Lower leg skin (tissue), 4 donors: ENCODE data around the gene CAP2. TPM values are rescaled to one million over a fixed set of nuclear protein-coding genes. Genes with fewer than 3 reads are reported as not detected.

Experiments
- DNase-seq, 2 donors: peaks; one replicate each; pipeline ENCODE4 v3.0.0-alpha.2; 2019; ENCODE audit warnings: low spot score in 2 of 2
- H3K4me3 ChIP-seq: fragments of 200-600 bp; sonication (generic); 2 replicates; pipeline ENCODE4 v1.5.1; 2017; ENCODE audit warnings: mild to moderate bottlenecking, low read depth; ENCODE audit not compliant: poor library complexity, severe bottlenecking
- POLR2A ChIP-seq, 2 donors: fragments of 450-650 bp; IDR thresholded peaks; one replicate each; pipeline ENCODE4 v1.6.1; 2016 to 2017; ENCODE audit warnings: antibody characterized with exemption in 2 of 2, mild to moderate bottlenecking in 1 of 2, moderate library complexity in 1 of 2
- WGBS, 2 donors: methylation state at CpG; one replicate each; pipeline ENCODE4 v1.1.5; 2018; 5-methylcytosine and 5-hydroxymethylcytosine counted together
- intact Hi-C: fragments of 100-400 bp; cut with DNase I; formaldehyde crosslinking; loops from one replicate; pipeline ENCODE4 v1.15.0; 2023; ENCODE audit warnings: low total_unique reads
- total RNA-seq, 4 donors: library from RNA; depleted of rRNA; stranded (reverse); fragments of >200 nt; gene quantifications; one replicate each; pipeline ENCODE4 v1.1.0, GENCODE V29; 2016
- TF ChIP-seq, protein P1 (sequence below), 3 donors: fragments of 450-650 bp; IDR thresholded peaks; one replicate each; pipeline ENCODE4 v1.5.1; 2016; ENCODE audit warnings: antibody characterized with exemption in 3 of 3, mild to moderate bottlenecking in 3 of 3, moderate library complexity in 2 of 3

Gene CAP2
- total RNA-seq, 4 donors from 2014 or later: 1.1 to 2.3 (median 1.7) TPM

GRCh38 chr6:17480476-17480875 lies 87.1 kb downstream of the CAP2 start:
- TF ChIP-seq POLR2A (IDR thresholded peaks at IDR 0.05): no peak
- TF ChIP-seq, protein P1, sequence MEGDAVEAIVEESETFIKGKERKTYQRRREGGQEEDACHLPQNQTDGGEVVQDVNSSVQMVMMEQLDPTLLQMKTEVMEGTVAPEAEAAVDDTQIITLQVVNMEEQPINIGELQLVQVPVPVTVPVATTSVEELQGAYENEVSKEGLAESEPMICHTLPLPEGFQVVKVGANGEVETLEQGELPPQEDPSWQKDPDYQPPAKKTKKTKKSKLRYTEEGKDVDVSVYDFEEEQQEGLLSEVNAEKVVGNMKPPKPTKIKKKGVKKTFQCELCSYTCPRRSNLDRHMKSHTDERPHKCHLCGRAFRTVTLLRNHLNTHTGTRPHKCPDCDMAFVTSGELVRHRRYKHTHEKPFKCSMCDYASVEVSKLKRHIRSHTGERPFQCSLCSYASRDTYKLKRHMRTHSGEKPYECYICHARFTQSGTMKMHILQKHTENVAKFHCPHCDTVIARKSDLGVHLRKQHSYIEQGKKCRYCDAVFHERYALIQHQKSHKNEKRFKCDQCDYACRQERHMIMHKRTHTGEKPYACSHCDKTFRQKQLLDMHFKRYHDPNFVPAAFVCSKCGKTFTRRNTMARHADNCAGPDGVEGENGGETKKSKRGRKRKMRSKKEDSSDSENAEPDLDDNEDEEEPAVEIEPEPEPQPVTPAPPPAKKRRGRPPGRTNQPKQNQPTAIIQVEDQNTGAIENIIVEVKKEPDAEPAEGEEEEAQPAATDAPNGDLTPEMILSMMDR (IDR thresholded peaks at IDR 0.05): no peak
- DNase-seq: peak in 1 of 2 donors; percentile 14
- H3K4me3 ChIP-seq: no peak overlapping the region
- WGBS, 2 donors: 99 to 100% methylated on average over 4 of the region's 4 CpGs
- intact Hi-C loops: no loop called here

DNA sequence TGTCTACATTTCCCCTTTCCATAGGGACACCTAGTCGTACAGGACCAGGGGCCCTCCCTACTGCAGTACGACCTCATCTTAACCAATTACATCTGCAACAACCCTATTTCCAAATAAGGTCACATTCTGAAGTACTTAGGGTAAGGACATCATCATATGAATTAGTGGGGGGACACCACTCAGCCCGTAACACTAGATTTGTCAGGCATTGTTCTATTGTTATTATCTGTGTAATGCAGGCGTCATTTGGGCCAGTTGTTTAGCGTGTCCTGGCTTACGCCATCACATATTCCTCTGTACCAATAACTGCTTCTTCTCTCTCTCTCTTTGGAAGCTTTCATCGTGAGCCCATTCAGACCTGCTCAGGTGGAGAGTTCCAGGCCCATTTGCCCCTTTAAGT lies 89.3 kb downstream of the CAP2 start:
- 97% methylated on average over 7 of the region's 7 CpGs for WGBS, 2 donors
- DNase-seq: peak in 1 of 2 donors; percentile 21
- TF ChIP-seq POLR2A (IDR thresholded peaks at IDR 0.05): no peak
- intact Hi-C loops: no loop called here
- no peak overlapping the region for H3K4me3 ChIP-seq

DNA sequence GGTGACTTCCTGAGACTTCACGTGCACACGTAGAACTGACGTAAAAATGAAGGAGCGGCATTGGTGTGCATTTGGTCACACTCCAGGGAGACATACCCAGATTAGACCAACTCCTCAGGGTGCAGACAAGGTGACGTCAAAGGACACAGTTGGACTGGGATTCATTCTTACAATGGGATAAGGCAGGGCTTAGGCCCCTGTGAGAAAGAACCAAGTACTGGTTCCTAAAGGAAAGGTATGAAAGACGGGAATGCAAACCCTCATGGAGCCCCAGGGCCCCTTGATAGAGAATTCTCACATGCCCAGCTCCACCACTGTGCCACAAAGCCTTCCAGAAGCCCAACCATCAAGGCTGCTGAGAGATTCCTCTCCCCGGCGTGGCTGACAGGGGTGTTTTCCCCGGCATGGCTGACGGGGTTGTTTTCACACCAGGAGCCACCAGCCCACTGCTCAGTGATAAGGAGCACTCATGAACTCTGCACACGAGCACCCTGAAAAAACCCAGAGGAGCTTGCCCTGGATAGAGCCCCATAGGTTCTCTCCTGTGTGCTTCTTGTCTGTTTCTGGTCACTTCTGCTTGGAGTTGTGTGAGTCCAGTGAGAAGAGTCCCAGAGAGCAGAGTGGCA lies 90.1 kb downstream of the CAP2 start:
- intact Hi-C loops: no loop called here
- DNase-seq: peak in 1 of 2 donors; percentile 43
- TF ChIP-seq, protein P1 (IDR thresholded peaks at IDR 0.05): no peak
- TF ChIP-seq POLR2A (IDR thresholded peaks at IDR 0.05): no peak
- H3K4me3 ChIP-seq: no peak overlapping the region
- 93 to 97% methylated on average over 11 of the region's 11 CpGs for WGBS, 2 donors

- TF ChIP-seq POLR2A (IDR thresholded peaks at IDR 0.05): no peak
- TF ChIP-seq, protein P1 (IDR thresholded peaks at IDR 0.05): no peak
- intact Hi-C loops: no loop called here
- 91 to 92% methylated on average over 10 of the region's 10 CpGs for WGBS, 2 donors
- H3K4me3 ChIP-seq: no peak overlapping the region
- peak in 1 of 2 donors; percentile 49 for DNase-seq
Measured at GRCh38 chr6:17484201-17484849, 90.9 kb downstream of the CAP2 start.

DNA sequence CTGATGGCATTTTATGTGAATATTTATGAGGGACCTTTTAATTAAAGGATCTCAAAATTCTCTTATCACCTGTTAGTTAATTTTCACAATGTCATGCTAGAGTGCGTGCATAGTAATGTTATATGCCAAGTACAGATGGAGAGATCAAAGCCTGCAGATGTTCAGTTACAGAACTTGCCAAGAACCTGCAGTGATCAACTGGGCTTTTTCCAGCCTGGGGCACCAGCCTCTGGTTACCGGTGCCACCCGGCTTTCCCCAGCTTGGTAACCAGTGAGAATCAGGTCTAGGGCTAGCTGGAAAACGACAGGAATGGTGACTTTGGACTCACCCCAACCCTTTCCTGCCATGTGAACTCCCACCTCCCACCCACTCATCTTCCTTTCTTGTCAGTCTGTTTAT lies 91.8 kb downstream of the CAP2 start:
- peak in 1 of 2 donors; percentile 54 for DNase-seq
- WGBS, 2 donors: 55 to 70% methylated on average over 4 of the region's 4 CpGs
- H3K4me3 ChIP-seq: no peak overlapping the region
- intact Hi-C loops: no loop called here
- TF ChIP-seq POLR2A (IDR thresholded peaks at IDR 0.05): no peak
- TF ChIP-seq, protein P1 (IDR thresholded peaks at IDR 0.05): no peak

DNA sequence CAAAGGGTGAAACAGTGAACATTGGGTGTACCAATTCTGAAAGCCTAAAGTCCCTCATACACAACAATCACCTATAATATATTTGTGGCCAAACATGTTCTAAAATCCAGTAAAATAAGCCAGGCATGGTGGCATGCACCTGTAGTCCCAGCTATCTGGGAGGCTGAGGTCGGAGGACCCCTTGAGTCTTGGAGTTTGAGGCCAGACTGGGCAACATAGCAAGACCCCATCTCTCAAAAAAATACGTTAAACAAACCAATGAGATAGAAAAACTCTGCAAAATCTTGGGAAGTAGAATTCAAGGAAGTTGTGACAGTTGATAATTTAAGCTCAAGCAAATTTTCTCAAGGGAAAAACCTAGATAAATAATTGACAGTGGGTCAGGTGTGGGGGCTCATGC lies 92.6 kb downstream of the CAP2 start:
- 80 to 93% methylated on average over 2 of the region's 2 CpGs for WGBS, 2 donors
- DNase-seq: no peak
- TF ChIP-seq, protein P1 (IDR thresholded peaks at IDR 0.05): no peak
- no peak for TF ChIP-seq POLR2A (IDR thresholded peaks at IDR 0.05)
- no peak overlapping the region for H3K4me3 ChIP-seq
- intact Hi-C loops: no loop called here
